Measurements from ENCODE around the gene FREY1.

FREY1 gene

GRCh38 chr11:45870706-45871105 is 36.4 kb downstream of the FREY1 start:
- DNase-seq (ENCODE audit: low read depth): no peak

DNA sequence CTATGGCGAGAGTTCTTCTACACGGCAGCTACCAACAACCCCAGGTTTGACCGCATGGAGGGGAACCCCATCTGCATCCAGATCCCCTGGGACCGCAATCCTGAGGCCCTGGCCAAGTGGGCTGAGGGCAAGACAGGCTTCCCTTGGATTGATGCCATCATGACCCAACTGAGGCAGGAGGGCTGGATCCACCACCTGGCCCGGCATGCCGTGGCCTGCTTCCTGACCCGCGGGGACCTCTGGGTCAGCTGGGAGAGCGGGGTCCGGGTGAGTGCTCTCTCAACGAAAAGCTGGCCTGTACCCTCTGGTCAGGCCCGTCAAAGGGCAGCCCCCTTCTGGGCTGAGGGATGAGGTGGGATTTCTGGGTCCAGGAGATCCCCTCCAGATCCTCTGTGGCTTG is 37.5 kb downstream of the FREY1 start:
- no peak for DNase-seq (ENCODE audit: low read depth)

DNA sequence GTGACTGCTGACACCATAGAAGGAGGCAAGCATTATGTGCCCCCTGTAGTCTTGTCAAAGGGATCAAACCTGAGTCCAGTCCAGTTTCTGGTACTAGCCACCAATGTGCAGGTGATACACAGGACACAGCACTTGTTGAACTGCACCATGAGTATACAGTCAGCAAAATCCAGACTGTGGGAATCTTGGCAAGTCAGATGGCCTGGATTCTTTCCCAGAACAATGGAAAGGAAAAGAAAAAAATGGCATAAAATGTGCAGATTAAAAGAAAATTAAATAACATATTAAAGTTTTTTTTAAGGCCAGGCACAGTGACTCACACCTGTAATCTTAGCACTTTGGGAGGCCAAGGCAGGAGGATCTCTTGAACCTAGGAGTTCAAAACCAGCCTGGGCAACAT is 43.0 kb downstream of the FREY1 start:
- no peak for DNase-seq (ENCODE audit: low read depth)

DNA sequence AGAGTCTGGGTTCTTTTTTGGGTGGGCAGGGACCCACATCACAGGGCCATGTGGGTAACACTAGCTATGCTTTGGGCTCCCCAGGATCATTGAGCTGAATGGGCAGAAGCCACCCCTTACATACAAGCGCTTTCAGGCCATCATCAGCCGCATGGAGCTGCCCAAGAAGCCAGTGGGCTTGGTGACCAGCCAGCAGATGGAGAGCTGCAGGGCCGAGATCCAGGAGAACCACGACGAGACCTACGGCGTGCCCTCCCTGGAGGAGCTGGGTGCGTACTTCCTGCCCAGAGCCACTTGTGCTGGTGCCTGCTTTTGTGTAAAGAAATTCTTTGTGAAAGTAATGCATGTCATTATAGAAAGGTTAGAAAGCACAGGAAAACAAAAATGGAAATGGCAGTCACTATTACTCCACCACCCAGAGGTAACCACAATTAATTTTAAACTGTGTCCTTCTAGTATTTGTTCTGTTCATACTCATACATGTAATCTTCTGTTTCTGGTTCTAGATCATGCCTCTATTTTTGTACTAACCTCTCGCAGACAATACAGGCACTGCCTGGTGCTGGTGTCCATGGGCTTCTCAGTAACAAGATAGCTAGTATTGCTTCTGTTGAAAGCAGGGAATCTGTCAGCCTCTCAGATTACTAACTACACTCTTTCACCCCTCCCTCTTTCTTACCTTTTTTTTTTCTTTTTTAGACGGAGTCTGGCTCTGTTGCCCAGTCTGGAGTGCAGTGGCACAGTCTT is 46.1 kb downstream of the FREY1 start:
- no peak for DNase-seq (ENCODE audit: low read depth)

- no peak for DNase-seq (ENCODE audit: low read depth)
Measured at GRCh38 chr11:45860348-45860747, 46.7 kb downstream of the FREY1 start.

- no peak for DNase-seq (ENCODE audit: low read depth)
Measured at GRCh38 chr11:45859661-45860140, 47.4 kb downstream of the FREY1 start.

DNA sequence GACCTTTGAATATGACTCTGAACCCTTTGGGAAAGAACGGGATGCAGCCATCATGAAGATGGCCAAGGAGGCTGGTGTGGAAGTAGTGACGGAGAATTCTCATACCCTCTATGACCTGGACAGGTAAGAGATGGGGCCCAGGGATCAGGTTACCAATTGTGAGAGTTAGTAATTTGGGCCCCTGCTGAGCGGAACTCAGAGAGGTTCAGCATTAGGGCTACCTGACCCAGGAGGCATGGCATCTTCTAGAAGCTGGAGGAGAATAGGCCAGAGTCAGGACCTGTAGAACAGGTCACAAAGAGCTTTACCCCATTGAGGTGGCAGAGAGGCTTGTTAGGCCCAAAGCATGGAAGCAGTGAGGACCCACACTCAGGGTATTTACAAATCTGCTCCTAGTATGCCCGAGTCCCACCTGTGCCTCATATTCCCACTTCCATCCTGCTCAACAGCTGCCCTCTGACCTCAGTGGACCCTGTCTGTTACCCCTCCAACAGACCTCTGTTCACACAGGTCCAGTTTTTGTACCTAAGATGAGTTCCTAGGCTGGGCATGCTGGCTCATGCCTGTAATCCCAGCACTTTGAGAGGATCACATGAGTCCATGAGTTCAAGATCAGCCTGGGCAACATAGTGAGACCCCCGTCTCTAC is 48.2 kb downstream of the FREY1 start:
- DNase-seq (ENCODE audit: low read depth): no peak

- no peak for DNase-seq (ENCODE audit: low read depth)
Measured at GRCh38 chr11:45857961-45858474, 49.1 kb downstream of the FREY1 start.
